H1 (cell line): ENCODE data around the gene PABPN1. TPM values are rescaled to one million over a fixed set of nuclear protein-coding genes. Genes with fewer than 3 reads are reported as not detected.

Experiments
- CTBP2 ChIP-seq: IDR thresholded peaks from 2 replicates; pipeline ENCODE4 v1.7.0; 2011; ENCODE audit warnings: borderline replicate concordance, mild to moderate bottlenecking, moderate library complexity, mixed read lengths, low read length; ENCODE audit not compliant: insufficient read depth, insufficient read length
- FOSL1 ChIP-seq: IDR thresholded peaks from 2 replicates; pipeline ENCODE4 v1.6.1; 2011; ENCODE audit warnings: mild to moderate bottlenecking, low read depth, low read length, moderate library complexity; ENCODE audit not compliant: insufficient read depth
- GABPA ChIP-seq: IDR thresholded peaks from 2 replicates; pipeline ENCODE4 v1.6.1; 2011; ENCODE audit warnings: mild to moderate bottlenecking, low read length, moderate library complexity, borderline replicate concordance; ENCODE audit not compliant: insufficient read depth
- RBBP5 ChIP-seq: IDR thresholded peaks from 2 replicates; pipeline ENCODE4 v1.7.1; 2012; ENCODE audit warnings: low read depth, mild to moderate bottlenecking, inconsistent platforms, low read length, moderate library complexity, borderline replicate concordance
- polyA plus RNA-seq, 7 experiments: library from polyadenylated mRNA; depleted of rRNA in 3 of 7; stranded (reverse) in 5 of 7; unstranded in 2 of 7; fragments of >200 nt in 5 of 7; fragments of 200-250 nt in 2 of 7; gene quantifications; 1 replicate in 5 of 7; 2 replicates in 1 of 7; 4 replicates in 1 of 7; pipeline versions ENCODE4 v1.2.1 to v1.2.3, GENCODE V29; 2011 to 2013; ENCODE audit warnings: missing spikeins in 2 of 7, mixed read lengths in 2 of 7
- total RNA-seq: library from RNA; stranded (reverse); fragmentation: NEBNext Ultra II Directional; extraction: Animal tissue kit (Norgen Biotek cat#: 25700); gene quantifications from 2 replicates; pipeline ENCODE4 v1.2.1, GENCODE V29; 2021
- TF ChIP-seq, protein P1 (sequence below): fragments of 300-600 bp; sonication (generic); IDR thresholded peaks from 2 replicates; pipeline ENCODE4 v1.7.1; 2012; ENCODE audit warnings: low read length, moderate library complexity, mild to moderate bottlenecking, inconsistent platforms; ENCODE audit not compliant: insufficient replicate concordance
- TF ChIP-seq, protein P2 (sequence below): IDR thresholded peaks from 2 replicates; pipeline ENCODE4 v1.6.1; 2012; ENCODE audit warnings: inconsistent platforms

PABPN1 gene
- total and polyA plus RNA-seq, 2 of the 8 experiments (the other 6 are each of a cell fraction or from before 2014, with no cell fraction given) = 300 to 331 TPM

DNA sequence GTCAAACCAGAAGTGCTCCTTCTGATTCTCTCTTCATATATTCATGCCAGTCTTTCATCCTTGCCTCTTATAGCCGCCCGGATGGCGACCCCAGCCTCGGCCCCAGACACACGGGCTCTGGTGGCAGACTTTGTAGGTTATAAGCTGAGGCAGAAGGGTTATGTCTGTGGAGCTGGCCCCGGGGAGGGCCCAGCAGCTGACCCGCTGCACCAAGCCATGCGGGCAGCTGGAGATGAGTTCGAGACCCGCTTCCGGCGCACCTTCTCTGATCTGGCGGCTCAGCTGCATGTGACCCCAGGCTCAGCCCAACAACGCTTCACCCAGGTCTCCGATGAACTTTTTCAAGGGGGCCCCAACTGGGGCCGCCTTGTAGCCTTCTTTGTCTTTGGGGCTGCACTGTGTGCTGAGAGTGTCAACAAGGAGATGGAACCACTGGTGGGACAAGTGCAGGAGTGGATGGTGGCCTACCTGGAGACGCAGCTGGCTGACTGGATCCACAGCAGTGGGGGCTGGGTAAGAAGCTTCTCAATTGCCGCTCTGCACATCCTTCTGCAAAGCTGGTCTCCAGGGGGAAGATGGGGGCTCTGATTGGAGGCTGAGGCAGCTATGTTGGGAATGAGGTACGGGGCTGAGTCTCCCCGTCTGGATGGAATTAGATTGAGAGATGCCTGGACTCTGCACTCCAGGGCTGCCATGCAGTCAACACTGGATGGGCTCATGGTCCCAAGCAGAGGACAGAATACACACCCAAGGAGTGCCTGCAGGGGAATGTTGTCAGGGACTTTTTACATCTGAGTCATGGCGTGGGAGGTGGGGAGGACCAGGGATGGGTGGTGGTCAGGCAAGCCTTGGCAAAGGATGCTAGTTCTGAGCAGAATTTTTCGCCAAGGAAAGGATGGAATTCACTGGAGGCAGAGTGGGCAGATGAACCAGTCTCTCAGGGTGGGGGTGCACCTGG lies 13.3 kb upstream of the PABPN1 start (continued):
- TF ChIP-seq, protein P1, sequence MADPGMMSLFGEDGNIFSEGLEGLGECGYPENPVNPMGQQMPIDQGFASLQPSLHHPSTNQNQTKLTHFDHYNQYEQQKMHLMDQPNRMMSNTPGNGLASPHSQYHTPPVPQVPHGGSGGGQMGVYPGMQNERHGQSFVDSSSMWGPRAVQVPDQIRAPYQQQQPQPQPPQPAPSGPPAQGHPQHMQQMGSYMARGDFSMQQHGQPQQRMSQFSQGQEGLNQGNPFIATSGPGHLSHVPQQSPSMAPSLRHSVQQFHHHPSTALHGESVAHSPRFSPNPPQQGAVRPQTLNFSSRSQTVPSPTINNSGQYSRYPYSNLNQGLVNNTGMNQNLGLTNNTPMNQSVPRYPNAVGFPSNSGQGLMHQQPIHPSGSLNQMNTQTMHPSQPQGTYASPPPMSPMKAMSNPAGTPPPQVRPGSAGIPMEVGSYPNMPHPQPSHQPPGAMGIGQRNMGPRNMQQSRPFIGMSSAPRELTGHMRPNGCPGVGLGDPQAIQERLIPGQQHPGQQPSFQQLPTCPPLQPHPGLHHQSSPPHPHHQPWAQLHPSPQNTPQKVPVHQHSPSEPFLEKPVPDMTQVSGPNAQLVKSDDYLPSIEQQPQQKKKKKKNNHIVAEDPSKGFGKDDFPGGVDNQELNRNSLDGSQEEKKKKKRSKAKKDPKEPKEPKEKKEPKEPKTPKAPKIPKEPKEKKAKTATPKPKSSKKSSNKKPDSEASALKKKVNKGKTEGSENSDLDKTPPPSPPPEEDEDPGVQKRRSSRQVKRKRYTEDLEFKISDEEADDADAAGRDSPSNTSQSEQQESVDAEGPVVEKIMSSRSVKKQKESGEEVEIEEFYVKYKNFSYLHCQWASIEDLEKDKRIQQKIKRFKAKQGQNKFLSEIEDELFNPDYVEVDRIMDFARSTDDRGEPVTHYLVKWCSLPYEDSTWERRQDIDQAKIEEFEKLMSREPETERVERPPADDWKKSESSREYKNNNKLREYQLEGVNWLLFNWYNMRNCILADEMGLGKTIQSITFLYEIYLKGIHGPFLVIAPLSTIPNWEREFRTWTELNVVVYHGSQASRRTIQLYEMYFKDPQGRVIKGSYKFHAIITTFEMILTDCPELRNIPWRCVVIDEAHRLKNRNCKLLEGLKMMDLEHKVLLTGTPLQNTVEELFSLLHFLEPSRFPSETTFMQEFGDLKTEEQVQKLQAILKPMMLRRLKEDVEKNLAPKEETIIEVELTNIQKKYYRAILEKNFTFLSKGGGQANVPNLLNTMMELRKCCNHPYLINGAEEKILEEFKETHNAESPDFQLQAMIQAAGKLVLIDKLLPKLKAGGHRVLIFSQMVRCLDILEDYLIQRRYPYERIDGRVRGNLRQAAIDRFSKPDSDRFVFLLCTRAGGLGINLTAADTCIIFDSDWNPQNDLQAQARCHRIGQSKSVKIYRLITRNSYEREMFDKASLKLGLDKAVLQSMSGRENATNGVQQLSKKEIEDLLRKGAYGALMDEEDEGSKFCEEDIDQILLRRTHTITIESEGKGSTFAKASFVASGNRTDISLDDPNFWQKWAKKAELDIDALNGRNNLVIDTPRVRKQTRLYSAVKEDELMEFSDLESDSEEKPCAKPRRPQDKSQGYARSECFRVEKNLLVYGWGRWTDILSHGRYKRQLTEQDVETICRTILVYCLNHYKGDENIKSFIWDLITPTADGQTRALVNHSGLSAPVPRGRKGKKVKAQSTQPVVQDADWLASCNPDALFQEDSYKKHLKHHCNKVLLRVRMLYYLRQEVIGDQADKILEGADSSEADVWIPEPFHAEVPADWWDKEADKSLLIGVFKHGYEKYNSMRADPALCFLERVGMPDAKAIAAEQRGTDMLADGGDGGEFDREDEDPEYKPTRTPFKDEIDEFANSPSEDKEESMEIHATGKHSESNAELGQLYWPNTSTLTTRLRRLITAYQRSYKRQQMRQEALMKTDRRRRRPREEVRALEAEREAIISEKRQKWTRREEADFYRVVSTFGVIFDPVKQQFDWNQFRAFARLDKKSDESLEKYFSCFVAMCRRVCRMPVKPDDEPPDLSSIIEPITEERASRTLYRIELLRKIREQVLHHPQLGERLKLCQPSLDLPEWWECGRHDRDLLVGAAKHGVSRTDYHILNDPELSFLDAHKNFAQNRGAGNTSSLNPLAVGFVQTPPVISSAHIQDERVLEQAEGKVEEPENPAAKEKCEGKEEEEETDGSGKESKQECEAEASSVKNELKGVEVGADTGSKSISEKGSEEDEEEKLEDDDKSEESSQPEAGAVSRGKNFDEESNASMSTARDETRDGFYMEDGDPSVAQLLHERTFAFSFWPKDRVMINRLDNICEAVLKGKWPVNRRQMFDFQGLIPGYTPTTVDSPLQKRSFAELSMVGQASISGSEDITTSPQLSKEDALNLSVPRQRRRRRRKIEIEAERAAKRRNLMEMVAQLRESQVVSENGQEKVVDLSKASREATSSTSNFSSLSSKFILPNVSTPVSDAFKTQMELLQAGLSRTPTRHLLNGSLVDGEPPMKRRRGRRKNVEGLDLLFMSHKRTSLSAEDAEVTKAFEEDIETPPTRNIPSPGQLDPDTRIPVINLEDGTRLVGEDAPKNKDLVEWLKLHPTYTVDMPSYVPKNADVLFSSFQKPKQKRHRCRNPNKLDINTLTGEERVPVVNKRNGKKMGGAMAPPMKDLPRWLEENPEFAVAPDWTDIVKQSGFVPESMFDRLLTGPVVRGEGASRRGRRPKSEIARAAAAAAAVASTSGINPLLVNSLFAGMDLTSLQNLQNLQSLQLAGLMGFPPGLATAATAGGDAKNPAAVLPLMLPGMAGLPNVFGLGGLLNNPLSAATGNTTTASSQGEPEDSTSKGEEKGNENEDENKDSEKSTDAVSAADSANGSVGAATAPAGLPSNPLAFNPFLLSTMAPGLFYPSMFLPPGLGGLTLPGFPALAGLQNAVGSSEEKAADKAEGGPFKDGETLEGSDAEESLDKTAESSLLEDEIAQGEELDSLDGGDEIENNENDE = no peak
- TF ChIP-seq GABPA (no peak), RBBP5 (no peak), CTBP2 (no peak), FOSL1 (no peak)
- TF ChIP-seq, protein P2, sequence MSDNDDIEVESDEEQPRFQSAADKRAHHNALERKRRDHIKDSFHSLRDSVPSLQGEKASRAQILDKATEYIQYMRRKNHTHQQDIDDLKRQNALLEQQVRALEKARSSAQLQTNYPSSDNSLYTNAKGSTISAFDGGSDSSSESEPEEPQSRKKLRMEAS = no peak
